Placental epithelial cell (primary cell): ENCODE data around the gene TP53TG3D. TPM values are rescaled to one million over a fixed set of nuclear protein-coding genes. Genes with fewer than 3 reads are reported as not detected.

Experiments used
- small RNA-seq: library from RNA; depleted of rRNA; stranded (forward); fragments of <200 nt; gene quantifications from one replicate; pipeline ENCODE3, GENCODE V24; 2012
- total RNA-seq: library from RNA; depleted of rRNA; stranded (reverse); fragments of >200 nt; gene quantifications from 2 replicates; pipeline ENCODE4 v1.2.3, GENCODE V29; 2012

TP53TG3D gene, protein sequence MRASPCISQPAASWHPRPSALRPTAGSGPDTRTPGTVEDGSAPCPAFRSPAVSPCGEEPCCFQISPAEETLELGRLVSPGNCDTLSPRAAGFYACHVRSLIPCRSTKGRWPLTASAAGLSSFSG
- 0.11 TPM in 1 of 2 replicates, not detected in the other for total RNA-seq

GRCh38 chr16:32252986-32253385 is at the start of gene TP53TG3D:
Gene TP53TG3D, plus strand, starts transcription at chr16:32253286. Its CDS starts 68 bp downstream, at chr16:32253354.

Small RNAs within 50 kb of the gene (small RNA-seq; reads per million reads assigned to genes)
- gene AC133485.1 (not detected), gene AC140878.1 (not detected)
